T-helper 1 cell treated with Interleukin-12 subunit alpha and Interleukin-12 subunit beta and Interleukin-4 antibody, amounts not matched to agents 30 μg/mL and 1 μg/mL, for 36 hours (primary cell): Measurements from ENCODE around the gene FAM221B.
A peak's percentile ranks its signal among the peaks of the same experiment; 100 is the strongest.

ENCODE experiments used
- H3K27ac Mint-ChIP-seq: one replicate; pipeline ENCODE4 v1.8.0; 2021; ENCODE audit warnings: mild to moderate bottlenecking, mixed read lengths
- H3K27me3 Mint-ChIP-seq: one replicate; pipeline ENCODE4 v1.8.0; 2021; ENCODE audit warnings: low read depth, mixed read lengths
- H3K36me3 Mint-ChIP-seq: one replicate; pipeline ENCODE4 v1.8.0; 2021; ENCODE audit warnings: low read depth, mixed read lengths
- H3K4me1 Mint-ChIP-seq: one replicate; pipeline ENCODE4 v1.8.0; 2021; ENCODE audit warnings: low read depth, mixed read lengths
- H3K4me3 Mint-ChIP-seq: one replicate; pipeline ENCODE4 v1.8.0; 2021; ENCODE audit warnings: mild to moderate bottlenecking, moderate library complexity, mixed read lengths
- H3K9me3 Mint-ChIP-seq: one replicate; pipeline ENCODE4 v1.8.0; 2021; ENCODE audit warnings: mixed read lengths

FAM221B gene, protein sequence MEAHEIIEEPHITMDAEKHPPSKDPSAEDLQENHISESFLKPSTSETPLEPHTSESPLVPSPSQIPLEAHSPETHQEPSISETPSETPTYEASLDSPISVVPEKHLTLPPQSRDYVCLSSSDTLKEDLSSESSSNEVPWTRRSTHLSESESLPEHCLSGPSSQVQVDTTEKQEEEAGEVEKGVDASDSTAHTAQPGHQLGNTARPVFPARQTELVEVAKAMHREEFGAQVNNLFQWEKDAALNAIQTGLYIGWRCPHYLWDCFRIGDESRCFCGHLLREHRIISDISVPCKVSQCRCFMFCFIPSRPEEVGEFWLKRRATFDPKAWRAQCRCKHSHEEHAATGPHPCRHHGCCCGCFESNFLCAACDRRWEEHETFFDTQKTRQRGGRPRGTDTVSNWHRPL

DNA sequence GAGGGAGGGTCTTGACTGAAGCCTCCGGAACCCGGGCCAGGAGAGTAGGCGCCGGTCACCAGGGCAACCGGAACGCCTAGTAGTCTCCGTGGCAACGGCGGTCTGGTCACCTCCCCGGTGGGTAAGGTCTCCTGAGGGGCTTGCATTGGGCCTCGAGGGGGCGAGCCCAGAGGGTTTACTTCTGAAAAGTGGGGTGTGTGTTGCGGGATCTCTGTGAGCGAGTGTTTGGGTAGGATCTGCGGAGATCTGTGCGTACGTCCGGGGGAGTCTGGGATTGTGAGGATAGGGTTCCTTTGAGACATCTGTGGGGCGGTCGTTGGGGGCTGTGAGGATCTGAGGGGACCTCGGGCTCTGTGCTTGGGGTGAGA lies at the start of gene FAM221B:
FAM221B (minus strand) TSS at position 17 of the 368 bp plus-strand sequence. CDS start 2,571 bp downstream, outside the sequence.
- Mint-ChIP-seq H3K4me3 (peak within 1 kb of the TSS; percentile 94), H3K9me3 (no peaks in the 10 kb centered on the region), H3K27me3 (peaks cover 4% of the 10 kb centered on the region), H3K36me3 (no peaks in the 10 kb centered on the region), H3K4me1 (peaks cover 23% of the 10 kb centered on the region), H3K27ac (peak within 1 kb of the TSS; percentile 89)

DNA sequence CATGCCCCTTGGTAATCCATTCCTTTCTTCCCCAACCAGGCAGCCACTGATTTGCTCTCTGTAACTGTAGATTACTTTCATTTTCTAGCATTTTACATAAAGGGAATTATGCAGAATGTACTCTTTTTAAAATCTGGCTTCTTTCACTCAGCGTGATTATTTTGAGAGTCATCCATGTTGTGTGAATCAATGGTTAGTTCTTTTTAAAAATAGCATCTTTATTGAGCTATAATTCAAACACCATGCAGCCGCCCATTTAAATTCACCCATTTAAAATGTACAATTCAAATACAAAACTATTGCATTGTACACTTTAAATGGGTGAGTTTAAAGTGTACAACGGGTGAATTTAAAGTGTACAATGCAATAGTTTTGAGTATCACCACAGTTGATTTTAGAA lies 44.0 kb upstream of the FAM221B start:
- no peak overlapping the region for H3K4me3 Mint-ChIP-seq
- H3K36me3 Mint-ChIP-seq: no peaks in the 10 kb centered on the region
- H3K27ac Mint-ChIP-seq: no peak overlapping the region
- no peaks in the 10 kb centered on the region for H3K4me1 Mint-ChIP-seq
- H3K27me3 Mint-ChIP-seq: peaks cover 25% of the 10 kb centered on the region
- H3K9me3 Mint-ChIP-seq: peaks cover 9% of the 10 kb centered on the region

DNA sequence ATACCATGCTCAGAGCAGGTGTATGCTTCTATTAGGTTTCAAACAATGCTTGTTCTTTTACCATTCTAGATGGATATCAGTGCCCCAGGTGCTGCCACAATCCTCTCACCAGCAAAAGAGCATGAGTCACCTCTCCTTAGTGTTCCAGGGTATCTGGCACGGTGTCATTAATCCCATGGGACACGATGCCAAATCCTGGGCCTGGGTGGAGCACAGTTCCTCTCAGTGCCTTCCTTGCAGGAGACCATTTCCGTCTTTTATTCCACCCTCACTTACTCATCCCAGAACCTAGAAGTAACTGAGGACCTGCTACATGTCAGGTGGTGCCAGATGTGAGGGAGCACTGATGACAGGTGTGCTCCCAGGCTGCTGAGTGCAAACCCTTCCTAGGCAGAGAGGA lies 43.0 kb upstream of the FAM221B start:
- Mint-ChIP-seq H3K27ac (no peak overlapping the region), H3K9me3 (peaks cover 1% of the 10 kb centered on the region), H3K4me1 (no peaks in the 10 kb centered on the region), H3K27me3 (peaks cover 15% of the 10 kb centered on the region), H3K36me3 (no peaks in the 10 kb centered on the region), H3K4me3 (no peak overlapping the region)

- Mint-ChIP-seq H3K27me3 (peaks cover 6% of the 10 kb centered on the region), H3K27ac (no peak within 1 kb of the TSS), H3K4me1 (no peaks in the 10 kb centered on the region), H3K9me3 (no peaks in the 10 kb centered on the region), H3K36me3 (no peaks in the 10 kb centered on the region), H3K4me3 (no peak within 1 kb of the TSS)
Measured at GRCh38 chr9:35870351-35870923, 41.9 kb upstream of the FAM221B start, which contains the start of gene OR13J1. Gene OR13J1 (minus strand): TSS chr9:35870401. CDS start chr9:35870401, 0 bp downstream.

- Mint-ChIP-seq H3K9me3 (no peaks in the 10 kb centered on the region), H3K4me3 (no peak overlapping the region), H3K27me3 (peaks cover 1% of the 10 kb centered on the region), H3K4me1 (no peaks in the 10 kb centered on the region), H3K36me3 (no peaks in the 10 kb centered on the region), H3K27ac (no peak overlapping the region)
Measured at GRCh38 chr9:35869621-35870216, 41.2 kb upstream of the FAM221B start.

- no peaks in the 10 kb centered on the region for H3K36me3 Mint-ChIP-seq
- no peak overlapping the region for H3K27ac Mint-ChIP-seq
- H3K27me3 Mint-ChIP-seq: no peaks in the 10 kb centered on the region
- H3K4me1 Mint-ChIP-seq: no peaks in the 10 kb centered on the region
- no peak overlapping the region for H3K4me3 Mint-ChIP-seq
- H3K9me3 Mint-ChIP-seq: no peaks in the 10 kb centered on the region
Measured at GRCh38 chr9:35868933-35869332, 40.4 kb upstream of the FAM221B start.

DNA sequence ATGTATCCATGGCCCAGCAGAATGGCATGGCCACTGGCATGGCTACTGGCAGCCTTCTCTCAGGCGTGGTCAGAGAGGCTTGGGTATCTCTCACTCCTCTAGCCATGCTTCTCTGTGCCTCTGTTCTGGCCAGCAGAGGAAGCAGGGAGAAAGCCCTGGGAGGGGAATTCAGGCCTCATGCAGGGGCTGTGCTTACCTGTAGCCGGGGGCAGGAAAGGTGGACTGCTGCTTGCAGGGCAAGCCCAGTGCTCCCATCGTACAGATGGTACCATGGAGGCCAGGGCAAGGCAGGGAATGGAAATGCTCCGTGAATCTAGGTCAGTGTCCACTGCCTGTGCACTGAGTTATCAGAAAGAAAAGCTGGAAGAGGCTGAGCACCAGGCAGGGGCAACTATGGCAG lies 39.0 kb upstream of the FAM221B start:
- no peak overlapping the region for H3K4me3 Mint-ChIP-seq

DNA sequence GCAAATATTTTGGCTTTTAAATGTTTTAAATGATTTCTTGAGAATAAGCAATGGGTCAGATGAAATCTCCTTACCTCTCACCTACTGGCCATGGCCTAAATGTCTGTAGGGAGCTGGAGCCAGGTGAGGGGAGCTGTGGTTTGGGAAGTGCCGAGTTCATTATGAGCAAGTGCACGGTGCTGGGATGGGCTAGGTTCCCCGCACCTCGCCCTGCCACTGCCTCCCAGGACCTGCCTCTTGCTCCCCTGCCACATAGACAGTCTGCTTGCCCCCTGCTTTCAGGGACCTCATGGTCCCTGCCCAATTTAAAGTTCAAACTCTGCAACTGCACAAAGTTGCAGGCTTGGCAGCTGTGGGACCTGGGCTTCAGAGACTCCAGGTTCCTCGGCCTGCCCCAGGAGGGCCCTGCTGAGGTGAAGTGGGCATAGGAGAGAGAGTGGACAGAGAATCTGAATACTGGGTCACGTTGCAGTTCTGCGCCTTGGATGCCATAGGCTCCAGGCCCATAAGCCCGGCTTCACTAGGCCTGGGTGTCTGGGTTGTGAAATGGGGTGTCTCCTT lies 36.2 kb upstream of the FAM221B start:
- Mint-ChIP-seq H3K4me1 (no peaks in the 10 kb centered on the region), H3K27me3 (peaks cover 11% of the 10 kb centered on the region), H3K36me3 (no peaks in the 10 kb centered on the region), H3K27ac (no peak overlapping the region), H3K9me3 (no peaks in the 10 kb centered on the region), H3K4me3 (no peak overlapping the region)

More for the DNA sequence above, 39.0 kb upstream of the FAM221B start:
- Mint-ChIP-seq H3K27ac (no peak overlapping the region), H3K4me1 (no peaks in the 10 kb centered on the region), H3K9me3 (no peaks in the 10 kb centered on the region), H3K36me3 (no peaks in the 10 kb centered on the region), H3K27me3 (no peaks in the 10 kb centered on the region)

- Mint-ChIP-seq H3K36me3 (no peaks in the 10 kb centered on the region), H3K27ac (no peak overlapping the region), H3K4me1 (no peaks in the 10 kb centered on the region), H3K4me3 (no peak overlapping the region), H3K9me3 (no peaks in the 10 kb centered on the region), H3K27me3 (peaks cover 11% of the 10 kb centered on the region)
Measured at GRCh38 chr9:35863583-35863982, 35.1 kb upstream of the FAM221B start.

- Mint-ChIP-seq H3K4me1 (no peaks in the 10 kb centered on the region), H3K27ac (no peak overlapping the region), H3K4me3 (no peak overlapping the region), H3K36me3 (no peaks in the 10 kb centered on the region), H3K27me3 (peaks cover 12% of the 10 kb centered on the region), H3K9me3 (no peaks in the 10 kb centered on the region)
Measured at GRCh38 chr9:35862328-35862727, 33.8 kb upstream of the FAM221B start.

DNA sequence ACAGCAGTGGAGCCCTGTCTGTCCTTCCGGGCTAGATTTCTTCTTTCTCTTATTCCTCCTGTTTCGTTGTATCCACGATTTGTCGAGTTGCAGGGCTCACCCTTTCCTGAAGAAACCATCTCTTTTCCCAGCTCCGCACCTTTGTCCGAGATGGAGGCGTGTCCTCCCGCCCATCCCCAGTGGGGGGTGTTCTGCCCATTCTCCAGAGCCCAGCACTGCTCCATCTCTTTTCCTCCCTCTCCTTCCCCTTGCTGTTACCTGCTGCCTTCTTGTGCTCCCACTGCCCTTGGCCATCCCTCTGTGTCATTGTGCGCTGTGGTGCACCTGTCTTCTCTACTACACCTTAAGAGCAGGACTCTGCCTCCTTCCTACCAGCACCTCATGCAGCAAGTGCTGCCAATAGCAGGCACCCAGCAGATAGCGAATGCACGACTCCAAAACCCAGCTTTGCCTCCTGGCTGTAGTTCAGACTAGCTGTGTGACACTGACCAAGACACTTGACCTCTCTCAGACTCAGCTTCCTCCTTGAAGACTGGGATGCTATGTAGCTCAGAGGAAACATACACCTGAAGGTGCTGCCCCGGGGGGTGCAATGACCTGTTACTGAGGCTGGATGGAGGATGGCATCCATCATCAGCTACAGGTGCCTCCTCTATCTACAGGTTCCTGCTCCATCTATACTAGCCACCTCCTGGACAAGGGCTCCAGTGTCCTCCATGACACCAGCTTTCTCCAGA lies 32.8 kb upstream of the FAM221B start:
- no peak overlapping the region for H3K27ac Mint-ChIP-seq
- H3K27me3 Mint-ChIP-seq: peaks cover 17% of the 10 kb centered on the region
- no peaks in the 10 kb centered on the region for H3K36me3 Mint-ChIP-seq
- no peaks in the 10 kb centered on the region for H3K4me1 Mint-ChIP-seq
- H3K4me3 Mint-ChIP-seq: no peak overlapping the region
- H3K9me3 Mint-ChIP-seq: no peaks in the 10 kb centered on the region

DNA sequence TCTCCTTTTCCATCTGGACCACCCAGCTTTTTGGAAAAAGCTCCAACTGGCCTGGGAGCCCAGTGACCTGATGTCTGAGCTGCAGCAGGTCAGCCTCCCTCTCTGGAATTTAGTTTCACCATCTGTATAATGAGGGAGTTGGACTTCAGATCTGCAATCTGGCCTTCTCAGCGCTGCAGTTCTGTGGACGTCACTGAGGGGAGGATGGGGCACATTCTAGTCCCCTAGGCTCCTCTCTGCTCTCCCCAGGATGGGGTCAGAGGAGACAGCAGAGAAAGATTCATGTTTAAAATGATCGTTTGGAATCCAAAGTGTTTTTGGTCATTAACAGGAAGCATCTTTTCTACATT lies 31.4 kb upstream of the FAM221B start:
- H3K27ac Mint-ChIP-seq: no peak overlapping the region
- H3K4me1 Mint-ChIP-seq: no peaks in the 10 kb centered on the region
- peaks cover 20% of the 10 kb centered on the region for H3K27me3 Mint-ChIP-seq
- no peak overlapping the region for H3K4me3 Mint-ChIP-seq
- no peaks in the 10 kb centered on the region for H3K9me3 Mint-ChIP-seq
- no peaks in the 10 kb centered on the region for H3K36me3 Mint-ChIP-seq

- Mint-ChIP-seq H3K27ac (no peak overlapping the region), H3K4me3 (no peak overlapping the region), H3K36me3 (no peaks in the 10 kb centered on the region), H3K27me3 (peaks cover 20% of the 10 kb centered on the region), H3K4me1 (no peaks in the 10 kb centered on the region), H3K9me3 (no peaks in the 10 kb centered on the region)
Measured at GRCh38 chr9:35859310-35859989, 30.9 kb upstream of the FAM221B start.

- H3K27me3 Mint-ChIP-seq: peaks cover 20% of the 10 kb centered on the region
- H3K27ac Mint-ChIP-seq: no peak overlapping the region
- H3K36me3 Mint-ChIP-seq: no peaks in the 10 kb centered on the region
- H3K4me1 Mint-ChIP-seq: no peaks in the 10 kb centered on the region
- no peak overlapping the region for H3K4me3 Mint-ChIP-seq
- H3K9me3 Mint-ChIP-seq: no peaks in the 10 kb centered on the region
Measured at GRCh38 chr9:35858458-35858857, 29.9 kb upstream of the FAM221B start.
